ENCODE results near the gene SLC25A17. TPM values are rescaled to one million over a fixed set of nuclear protein-coding genes. Genes with fewer than 3 reads are reported as not detected.

SLC25A17 gene
- total RNA-seq, 1 experiment from 2014 or later: 28.1 TPM

DNA sequence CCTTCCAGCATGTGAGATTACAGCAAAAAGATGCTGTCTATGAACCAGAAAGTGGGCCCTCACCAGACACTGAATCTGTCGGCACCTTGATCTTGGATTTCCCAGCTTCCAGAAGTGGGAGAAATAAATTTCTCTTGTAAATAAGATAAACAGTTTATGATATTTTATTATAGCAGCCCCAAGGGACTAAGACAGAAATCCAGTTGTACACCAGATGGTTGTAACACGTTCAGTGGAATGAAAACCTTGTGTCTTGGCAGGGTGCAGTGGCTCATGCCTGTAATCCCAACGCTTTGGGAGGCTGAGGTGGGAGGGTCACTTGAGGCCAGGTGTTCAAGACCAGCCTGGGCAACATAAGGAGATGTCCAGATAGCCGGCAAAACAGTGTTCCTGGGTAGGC lies 78.0 kb downstream of the SLC25A17 start:
- H3K4me3 ChIP-seq: no peak overlapping the region
- no peak overlapping the region for H3K4me2 ChIP-seq
- no peak overlapping the region for H3K27ac ChIP-seq
- peaks cover 12% of the 10 kb centered on the region; the same call in 1 of the 2 replicates for H3F3A ChIP-seq (ENCODE audit: insufficient read depth, low read depth)
- H3K4me1 ChIP-seq (replicated peaks; ENCODE audit: insufficient read depth): no peaks in the 10 kb centered on the region
- H3K27me3 ChIP-seq (ENCODE audit: insufficient read depth, low read depth): no peaks in the 10 kb centered on the region
- no peaks in the 10 kb centered on the region for H3K79me2 ChIP-seq (ENCODE audit: low read depth)
- H3K36me3 ChIP-seq (ENCODE audit: low read depth): no peaks in the 10 kb centered on the region
- no peak for DNase-seq
- TF ChIP-seq EZH2 (IDR thresholded peaks at IDR 0.05; ENCODE audit: low read depth): no peak
- no peak for TF ChIP-seq CTCF (conservative IDR thresholded peaks at IDR 0.05)
- H4K20me1 ChIP-seq (ENCODE audit: insufficient read depth): no peaks in the 10 kb centered on the region
- no peaks in the 10 kb centered on the region for H3K9me2 ChIP-seq (ENCODE audit: insufficient read depth)
- H3K9me3 ChIP-seq (ENCODE audit: insufficient read depth, low read depth): no peaks in the 10 kb centered on the region
- H2AFZ ChIP-seq: no peak overlapping the region
- POLR2A ChIA-PET (ENCODE audit: unreplicated experiment): no interaction called here
- BruUV-seq (replicated peaks): no TSS peak
- intact Hi-C loops (cut with micrococcal nuclease; ENCODE audit: unreplicated experiment): no loop called here
- CTCF ChIA-PET: no interaction called here

DNA sequence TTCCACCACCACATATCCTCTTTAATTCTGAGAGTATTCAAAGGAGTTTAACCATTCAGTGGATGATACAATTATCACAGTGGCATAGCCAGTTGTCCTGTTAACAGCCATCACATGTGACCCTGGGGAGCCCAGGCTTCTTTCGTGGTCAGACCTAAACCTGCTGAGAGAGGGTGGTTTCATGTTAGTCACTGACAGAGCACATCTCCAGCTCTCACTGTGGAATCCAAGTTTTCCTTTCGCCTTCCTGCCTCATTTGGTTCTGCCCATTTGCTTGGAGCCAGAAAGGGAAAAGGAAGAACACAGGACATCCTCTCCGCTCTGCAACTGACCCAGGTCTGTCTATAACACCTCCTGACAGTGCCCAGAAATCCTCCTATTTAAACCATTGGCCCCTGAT lies 79.4 kb downstream of the SLC25A17 start:
- Histone ChIP-seq H3K4me1 (replicated peaks; ENCODE audit: insufficient read depth) (no peaks in the 10 kb centered on the region), H3K4me3 (no peak overlapping the region), H3K9me3 (ENCODE audit: insufficient read depth, low read depth) (no peaks in the 10 kb centered on the region), H2AFZ (no peak overlapping the region), H3K27ac (no peak overlapping the region), H3K27me3 (ENCODE audit: insufficient read depth, low read depth) (no peaks in the 10 kb centered on the region), H4K20me1 (ENCODE audit: insufficient read depth) (no peaks in the 10 kb centered on the region), H3K79me2 (ENCODE audit: low read depth) (no peaks in the 10 kb centered on the region), H3F3A (ENCODE audit: insufficient read depth, low read depth) (peaks cover 12% of the 10 kb centered on the region; the same call in 1 of the 2 replicates), H3K4me2 (no peak overlapping the region), H3K36me3 (ENCODE audit: low read depth) (no peaks in the 10 kb centered on the region), H3K9me2 (ENCODE audit: insufficient read depth) (no peaks in the 10 kb centered on the region)
- no peak for DNase-seq
- POLR2A ChIA-PET (ENCODE audit: unreplicated experiment): no interaction called here
- intact Hi-C loops (cut with micrococcal nuclease; ENCODE audit: unreplicated experiment): no loop called here
- TF ChIP-seq EZH2 (IDR thresholded peaks at IDR 0.05; ENCODE audit: low read depth) (no peak), CTCF (conservative IDR thresholded peaks at IDR 0.05) (no peak)
- CTCF ChIA-PET: no interaction called here
- BruUV-seq (replicated peaks): no TSS peak

DNA sequence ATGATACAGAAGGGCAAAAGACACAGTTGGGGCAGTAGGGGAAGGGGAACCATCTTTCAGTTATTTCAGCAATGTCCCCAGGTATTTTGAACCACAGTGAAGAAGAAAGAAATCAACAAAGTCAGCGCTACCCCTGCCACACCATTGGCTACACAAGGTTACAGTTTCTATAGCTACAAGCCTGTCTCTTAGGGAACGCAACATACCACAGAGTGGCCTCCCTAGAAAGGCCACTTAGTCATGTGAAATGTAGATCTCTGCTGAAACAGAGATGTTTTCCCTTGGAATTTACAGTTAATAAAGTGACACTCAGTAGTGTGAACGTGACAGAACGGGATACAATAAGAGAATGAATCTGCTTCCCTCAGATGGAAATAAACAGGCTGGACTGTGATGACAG lies 85.2 kb downstream of the SLC25A17 start:
- H3F3A ChIP-seq (ENCODE audit: insufficient read depth, low read depth): peaks cover 25% of the 10 kb centered on the region
- H2AFZ ChIP-seq: no peak overlapping the region
- H3K79me2 ChIP-seq (ENCODE audit: low read depth): no peaks in the 10 kb centered on the region
- no peak overlapping the region for H3K4me3 ChIP-seq
- CTCF ChIA-PET: no interaction called here
- H3K27ac ChIP-seq: no peak overlapping the region
- H3K9me3 ChIP-seq (ENCODE audit: insufficient read depth, low read depth): no peaks in the 10 kb centered on the region
- no peaks in the 10 kb centered on the region for H3K27me3 ChIP-seq (ENCODE audit: insufficient read depth, low read depth)
- DNase-seq: no peak
- no peaks in the 10 kb centered on the region for H4K20me1 ChIP-seq (ENCODE audit: insufficient read depth)
- no peak overlapping the region for H3K4me2 ChIP-seq
- no peaks in the 10 kb centered on the region for H3K9me2 ChIP-seq (ENCODE audit: insufficient read depth)
- H3K36me3 ChIP-seq (ENCODE audit: low read depth): no peaks in the 10 kb centered on the region
- POLR2A ChIA-PET (ENCODE audit: unreplicated experiment): no interaction called here
- TF ChIP-seq CTCF (conservative IDR thresholded peaks at IDR 0.05) (no peak), EZH2 (IDR thresholded peaks at IDR 0.05; ENCODE audit: low read depth) (no peak)
- intact Hi-C loops (cut with micrococcal nuclease; ENCODE audit: unreplicated experiment): no loop called here
- peaks cover 29% of the 10 kb centered on the region for H3K4me1 ChIP-seq (replicated peaks; ENCODE audit: insufficient read depth)
- BruUV-seq (replicated peaks): no TSS peak
